ENCODE results near the gene TUBA4B.
"Not testable (repeated sequence)": the region's sequence is repeated elsewhere in the genome, so short reads cannot be mapped to it uniquely, and the experiment has no call there.

Gene TUBA4B

GRCh38 chr2:219245148-219245898, 7.7 kb upstream of the TUBA4B start, which contains the start of the genes GLB1L and STK16:
GLB1L (minus strand) TSS chr2:219245444; CDS start chr2:219243573, 1,871 bp downstream.
STK16 (plus strand) TSS chr2:219245479; CDS start chr2:219246000, 521 bp downstream.
- peak; percentile 95 for DNase-seq
- in situ Hi-C loops (cut with HindIII; ENCODE audit: low pct_ligation_motif_present, low pct_unique_long_range_greater_than_20kb, low sequenced_read_pairs) = no loop called here

GRCh38 chr2:219245899-219246230, 7.2 kb upstream of the TUBA4B start:
- in situ Hi-C loops (cut with HindIII; ENCODE audit: low pct_ligation_motif_present, low pct_unique_long_range_greater_than_20kb, low sequenced_read_pairs) = no loop called here
- DNase-seq = no peak

- in situ Hi-C loops (cut with HindIII; ENCODE audit: low pct_ligation_motif_present, low pct_unique_long_range_greater_than_20kb, low sequenced_read_pairs) = no loop called here
- no peak for DNase-seq
Observed at GRCh38 chr2:219246559-219246958, 6.5 kb upstream of the TUBA4B start.

GRCh38 chr2:219247678-219248642, 5.1 kb upstream of the TUBA4B start:
- in situ Hi-C loops (cut with HindIII; ENCODE audit: low pct_ligation_motif_present, low pct_unique_long_range_greater_than_20kb, low sequenced_read_pairs) = no loop called here
- no peak for DNase-seq

- in situ Hi-C loops (cut with HindIII; ENCODE audit: low pct_ligation_motif_present, low pct_unique_long_range_greater_than_20kb, low sequenced_read_pairs) = no loop called here
- DNase-seq = no peak
Observed at GRCh38 chr2:219248845-219249202, 4.2 kb upstream of the TUBA4B start.

- in situ Hi-C loops (cut with HindIII; ENCODE audit: low pct_ligation_motif_present, low pct_unique_long_range_greater_than_20kb, low sequenced_read_pairs) = no loop called here
Observed at GRCh38 chr2:219249203-219249980, 3.7 kb upstream of the TUBA4B start.

GRCh38 chr2:219250049-219250781, 2.8 kb upstream of the TUBA4B start:
- in situ Hi-C loops (cut with HindIII; ENCODE audit: low pct_ligation_motif_present, low pct_unique_long_range_greater_than_20kb, low sequenced_read_pairs) = no loop called here
- no peak for DNase-seq

More at GRCh38 chr2:219249203-219249980, 3.7 kb upstream of the TUBA4B start:
- peak; percentile 97 for DNase-seq

GRCh38 chr2:219251656-219252055, 1.4 kb upstream of the TUBA4B start:
- no peak for DNase-seq
- in situ Hi-C loops (cut with HindIII; ENCODE audit: low pct_ligation_motif_present, low pct_unique_long_range_greater_than_20kb, low sequenced_read_pairs) = no loop called here

GRCh38 chr2:219252084-219252483, 959 bp upstream of the TUBA4B start:
- no peak for DNase-seq
- in situ Hi-C loops (cut with HindIII; ENCODE audit: low pct_ligation_motif_present, low pct_unique_long_range_greater_than_20kb, low sequenced_read_pairs) = no loop called here

- no peak for DNase-seq
- in situ Hi-C loops (cut with HindIII; ENCODE audit: low pct_ligation_motif_present, low pct_unique_long_range_greater_than_20kb, low sequenced_read_pairs) = no loop called here
Observed at GRCh38 chr2:219252570-219252899, 508 bp upstream of the TUBA4B start.

GRCh38 chr2:219253753-219254589, 928 bp downstream of the TUBA4B start, which contains the start of gene TUBA4A:
TUBA4A (minus strand) TSS chr2:219253918; CDS start chr2:219253858, 60 bp downstream.
- peak; percentile 88 for DNase-seq
- in situ Hi-C loops (cut with HindIII; ENCODE audit: low pct_ligation_motif_present, low pct_unique_long_range_greater_than_20kb, low sequenced_read_pairs) = no loop called here

- in situ Hi-C loops (cut with HindIII; ENCODE audit: low pct_ligation_motif_present, low pct_unique_long_range_greater_than_20kb, low sequenced_read_pairs) = no loop called here
- no peak for DNase-seq
Observed at GRCh38 chr2:219254590-219255201, 1.7 kb downstream of the TUBA4B start.

- in situ Hi-C loops (cut with HindIII; ENCODE audit: low pct_ligation_motif_present, low pct_unique_long_range_greater_than_20kb, low sequenced_read_pairs); DNase-seq: not testable (repeated sequence)
Observed at GRCh38 chr2:219258942-219259341, 5.9 kb downstream of the TUBA4B start.

- in situ Hi-C loops (cut with HindIII; ENCODE audit: low pct_ligation_motif_present, low pct_unique_long_range_greater_than_20kb, low sequenced_read_pairs) = no loop called here
Observed at GRCh38 chr2:219261024-219261855, 8.2 kb downstream of the TUBA4B start.

GRCh38 chr2:219266232-219266631, 13.2 kb downstream of the TUBA4B start:
- DNase-seq = no peak
- in situ Hi-C loops (cut with HindIII; ENCODE audit: low pct_ligation_motif_present, low pct_unique_long_range_greater_than_20kb, low sequenced_read_pairs) = no loop called here

More at GRCh38 chr2:219261024-219261855, 8.2 kb downstream of the TUBA4B start:
- DNase-seq = no peak

- DNase-seq = no peak
- in situ Hi-C loops (cut with HindIII; ENCODE audit: low pct_ligation_motif_present, low pct_unique_long_range_greater_than_20kb, low sequenced_read_pairs) = no loop called here
Observed at GRCh38 chr2:219266886-219267285, 13.8 kb downstream of the TUBA4B start.
